Kidney epithelial cell (primary cell): ENCODE results near the gene PIP4K2B. TPM values are rescaled to one million over a fixed set of nuclear protein-coding genes. Genes with fewer than 3 reads are reported as not detected.

ENCODE experiments used
- DNase-seq: peaks from one replicate; pipeline ENCODE4 v3.0.0-alpha.2; 2010; ENCODE audit warnings: low read depth
- H3K27me3 ChIP-seq: 2 replicates; pipeline ENCODE4 v1.6.0; 2011; ENCODE audit warnings: low read length; ENCODE audit not compliant: control insufficient read depth, insufficient read depth
- H3K36me3 ChIP-seq: 2 replicates; pipeline ENCODE4 v1.5.1; 2011; ENCODE audit warnings: low read length; ENCODE audit not compliant: control insufficient read depth, insufficient read depth
- H3K4me3 ChIP-seq: 2 replicates; pipeline ENCODE4 v1.5.1; 2011; ENCODE audit warnings: low read depth, mild to moderate bottlenecking, control low read depth, low read length
- CTCF ChIP-seq: IDR thresholded peaks from 2 replicates; pipeline ENCODE4 v1.5.1; 2011; ENCODE audit warnings: mild to moderate bottlenecking, moderate library complexity, low read length, control low read depth, inconsistent platforms; ENCODE audit not compliant: insufficient read depth, poor library complexity, severe bottlenecking
- total RNA-seq: library from RNA; depleted of rRNA; stranded (reverse); fragments of >200 nt; gene quantifications from 2 replicates; pipeline ENCODE4 v1.2.3, GENCODE V29; 2015

PIP4K2B gene
- total RNA-seq, 1 donor from 2014 or later: 34.8 TPM

DNA sequence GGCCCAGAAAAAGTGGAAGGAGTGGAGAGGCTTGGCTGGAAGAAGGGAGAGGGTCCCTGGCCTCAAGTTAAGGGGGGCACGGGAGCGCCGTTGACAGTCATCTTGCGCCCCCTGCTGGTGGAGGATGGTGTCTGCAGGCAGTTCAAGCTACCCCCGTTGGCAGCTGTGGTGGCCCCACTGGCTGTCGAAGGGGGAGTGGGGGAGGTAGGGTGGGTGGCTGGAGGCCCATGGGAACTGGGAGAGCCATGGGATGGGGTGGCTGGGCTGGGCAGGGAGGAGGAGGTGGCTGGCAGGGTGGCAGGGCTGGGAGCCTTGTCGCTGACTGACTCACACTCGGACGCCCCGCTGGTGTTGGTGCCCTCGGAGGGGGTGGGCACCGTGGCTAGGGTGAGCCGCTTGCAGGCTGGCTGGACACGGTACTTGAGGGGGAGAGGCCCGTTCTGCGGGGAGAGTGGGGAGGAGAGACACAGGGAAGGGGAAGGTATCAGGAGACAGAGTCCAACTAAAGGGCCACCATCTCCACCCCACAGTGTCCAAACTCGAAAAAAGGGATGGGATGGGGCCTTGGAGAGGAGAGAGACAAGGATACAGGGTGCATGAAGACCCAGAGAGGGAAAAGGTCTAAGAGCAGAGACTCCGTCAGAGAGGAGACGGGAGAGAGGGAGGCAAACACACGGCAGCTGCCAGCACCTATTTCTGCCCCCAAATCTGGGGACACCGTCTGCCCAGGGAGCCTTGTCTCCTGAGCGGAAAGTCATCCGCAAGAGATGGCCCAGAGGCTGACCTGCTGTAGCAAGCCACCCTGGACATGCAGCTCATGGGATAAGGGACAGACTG, 64.0 kb downstream of the PIP4K2B start:
- no peak overlapping the region for H3K4me3 ChIP-seq
- H3K27me3 ChIP-seq: no peaks in the 10 kb centered on the region
- peak; percentile 95 for TF ChIP-seq CTCF
- peaks cover 3% of the 10 kb centered on the region for H3K36me3 ChIP-seq
- DNase-seq: no peak

GRCh38 chr17:38733982-38734973, 65.1 kb downstream of the PIP4K2B start:
- no peak for DNase-seq
- Histone ChIP-seq H3K36me3 (peaks cover 3% of the 10 kb centered on the region), H3K4me3 (no peak overlapping the region), H3K27me3 (no peaks in the 10 kb centered on the region)
- peak; percentile 36 for TF ChIP-seq CTCF

DNA sequence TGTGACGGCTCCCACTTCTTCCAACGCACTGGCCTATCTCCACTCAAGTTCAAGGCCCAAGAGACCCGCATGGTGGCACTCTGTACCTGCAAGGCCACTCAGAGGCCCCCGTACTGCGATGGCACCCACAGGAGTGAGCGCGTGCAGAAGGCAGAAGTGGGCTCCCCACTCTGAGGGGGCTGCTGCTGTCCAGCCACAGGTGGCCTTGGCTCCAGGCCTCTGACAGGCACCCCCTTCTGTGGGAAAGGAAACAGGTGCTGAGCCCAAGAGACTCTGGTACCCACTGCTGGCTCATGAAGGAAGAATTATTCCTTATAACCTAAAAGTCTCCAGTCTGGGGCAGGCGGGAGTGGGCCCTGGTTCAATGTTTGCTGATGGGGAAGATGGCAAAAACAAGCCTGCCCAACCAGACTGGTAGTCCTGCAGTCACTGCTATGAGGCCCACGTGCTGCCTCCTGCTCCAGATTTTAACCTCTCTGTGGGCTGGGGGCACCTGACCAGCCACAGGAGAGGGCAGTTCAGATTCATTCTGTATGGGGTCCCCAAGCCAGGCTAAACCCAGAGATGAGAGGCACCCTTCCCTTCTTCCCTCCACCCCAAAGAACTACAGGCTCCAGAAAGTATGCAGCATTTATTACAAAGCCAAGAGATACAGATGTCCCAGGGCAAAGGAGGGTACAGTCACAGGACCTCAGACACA, 65.9 kb downstream of the PIP4K2B start:
- peaks cover 1% of the 10 kb centered on the region for H3K36me3 ChIP-seq
- no peaks in the 10 kb centered on the region for H3K27me3 ChIP-seq
- no peak overlapping the region for H3K4me3 ChIP-seq
- TF ChIP-seq CTCF: no peak
- DNase-seq: no peak

GRCh38 chr17:38732376-38733281, 66.7 kb downstream of the PIP4K2B start:
- Histone ChIP-seq H3K36me3 (peaks cover 1% of the 10 kb centered on the region), H3K4me3 (no peak overlapping the region), H3K27me3 (no peaks in the 10 kb centered on the region)
- DNase-seq: no peak
- no peak for TF ChIP-seq CTCF
